Measurements from ENCODE around the gene DEFB132.

DEFB132 gene

GRCh38 chr20:284172-284571 lies 26.6 kb downstream of the DEFB132 start:
- TF ChIP-seq CTCF (conservative IDR thresholded peaks at IDR 0.05; ENCODE audit: low read depth, low read length), result no peak
- no peak overlapping the region for H3K4me3 ChIP-seq (ENCODE audit: low read depth, low read length)
- no peak for DNase-seq (ENCODE audit: low read depth)

GRCh38 chr20:286508-286907 lies 29.0 kb downstream of the DEFB132 start:
- TF ChIP-seq CTCF (conservative IDR thresholded peaks at IDR 0.05; ENCODE audit: low read depth, low read length), result no peak
- DNase-seq (ENCODE audit: low read depth), result no peak
- no peak overlapping the region for H3K4me3 ChIP-seq (ENCODE audit: low read depth, low read length)

GRCh38 chr20:288956-289692 lies 31.6 kb downstream of the DEFB132 start:
- peak overlapping the region; percentile 88 for H3K4me3 ChIP-seq (ENCODE audit: low read depth, low read length)
- DNase-seq (ENCODE audit: low read depth), result no peak
- TF ChIP-seq CTCF (conservative IDR thresholded peaks at IDR 0.05; ENCODE audit: low read depth, low read length), result no peak

- no peak for TF ChIP-seq CTCF (conservative IDR thresholded peaks at IDR 0.05; ENCODE audit: low read depth, low read length)
- peak overlapping the region; percentile 88 for H3K4me3 ChIP-seq (ENCODE audit: low read depth, low read length)
- DNase-seq (ENCODE audit: low read depth), result no peak
Measured at GRCh38 chr20:289693-290083, 32.2 kb downstream of the DEFB132 start.

- peak; percentile 97 for DNase-seq (ENCODE audit: low read depth)
- TF ChIP-seq CTCF (conservative IDR thresholded peaks at IDR 0.05; ENCODE audit: low read depth, low read length), result peak; percentile 73
- H3K4me3 ChIP-seq (ENCODE audit: low read depth, low read length), result peak within 1 kb of the TSS; percentile 88
Measured at GRCh38 chr20:290084-290831, 32.7 kb downstream of the DEFB132 start, which contains the start of gene C20orf96. Gene C20orf96 (minus strand): TSS chr20:290750. CDS start chr20:290610, 140 bp downstream.

GRCh38 chr20:294602-295001 lies 37.1 kb downstream of the DEFB132 start:
- TF ChIP-seq CTCF (conservative IDR thresholded peaks at IDR 0.05; ENCODE audit: low read depth, low read length), result no peak

More at GRCh38 chr20:294602-295001, 37.1 kb downstream of the DEFB132 start:
- DNase-seq (ENCODE audit: low read depth), result no peak
- no peak overlapping the region for H3K4me3 ChIP-seq (ENCODE audit: low read depth, low read length)

All from choroid plexus epithelial cell (primary cell).